HG03280 (cell line): ENCODE results near the gene NELFA.

Experiments
- ATAC-seq: cut with Tn5 transposase; IDR thresholded peaks from one replicate; pipeline ENCODE4 v1.9.1; 2021; ENCODE audit warnings: mild to moderate bottlenecking, moderate library complexity; ENCODE audit not compliant: unreplicated experiment

Gene NELFA

GRCh38 chr4:1983053-1983845 is 25.5 kb downstream of the NELFA start:
- ATAC-seq = no peak

GRCh38 chr4:1982124-1983052 is 26.4 kb downstream of the NELFA start:
- ATAC-seq = no peak

- ATAC-seq = no peak
Measured at GRCh38 chr4:1981251-1982058, 27.3 kb downstream of the NELFA start.

GRCh38 chr4:1980561-1981041 is 28.2 kb downstream of the NELFA start:
- ATAC-seq = no peak

GRCh38 chr4:1979477-1980196 is 29.1 kb downstream of the NELFA start:
- ATAC-seq = no peak

- no peak for ATAC-seq
Measured at GRCh38 chr4:1978741-1979476, 29.9 kb downstream of the NELFA start.

GRCh38 chr4:1978226-1978625 is 30.5 kb downstream of the NELFA start:
- no peak for ATAC-seq

GRCh38 chr4:1976416-1977352 is 32.1 kb downstream of the NELFA start:
- no peak for ATAC-seq

- no peak for ATAC-seq
Measured at GRCh38 chr4:1975880-1976279, 32.9 kb downstream of the NELFA start.

GRCh38 chr4:1975391-1975801 is 33.4 kb downstream of the NELFA start:
- ATAC-seq = no peak

GRCh38 chr4:1974840-1975239 is 33.9 kb downstream of the NELFA start:
- ATAC-seq = no peak

- ATAC-seq = no peak
Measured at GRCh38 chr4:1973661-1974060, 35.1 kb downstream of the NELFA start.

GRCh38 chr4:1973218-1973617 is 35.6 kb downstream of the NELFA start:
- no peak for ATAC-seq

GRCh38 chr4:1972414-1972813 is 36.4 kb downstream of the NELFA start:
- no peak for ATAC-seq

GRCh38 chr4:1971456-1972200 is 37.1 kb downstream of the NELFA start:
- no peak for ATAC-seq

GRCh38 chr4:1970926-1971325 is 37.8 kb downstream of the NELFA start:
- no peak for ATAC-seq

GRCh38 chr4:1969928-1970723 is 38.6 kb downstream of the NELFA start:
- no peak for ATAC-seq
